Liver (tissue), 9 donors: ENCODE data around the gene EEF2K. TPM values are rescaled to one million over a fixed set of nuclear protein-coding genes. Genes with fewer than 3 reads are reported as not detected.

Source experiments
- DNase-seq: peaks from one replicate; pipeline ENCODE4 v3.0.0-alpha.2; 2017; ENCODE audit warnings: low spot score
- H3K27ac ChIP-seq, 2 donors: one replicate each; pipeline ENCODE4 v1.7.0; 2013; ENCODE audit warnings: inconsistent platforms in 2 of 2, low read length in 2 of 2, control low read depth in 1 of 2, low read depth in 1 of 2, mild to moderate bottlenecking in 1 of 2
- H3K27me3 ChIP-seq, 4 donors: one replicate each; pipeline versions ENCODE4 v1.6.1 to v1.7.0; 2013; ENCODE audit warnings: low read length in 3 of 4, inconsistent platforms in 1 of 4, mild to moderate bottlenecking in 1 of 4, moderate library complexity in 1 of 4; ENCODE audit not compliant: control insufficient read depth in 4 of 4, insufficient read depth in 4 of 4
- H3K36me3 ChIP-seq, 4 donors: one replicate each; pipeline versions ENCODE4 v1.6.1 to v1.7.0; 2013; ENCODE audit warnings: low read length in 3 of 4, mild to moderate bottlenecking in 3 of 4, low read depth in 1 of 4, moderate library complexity in 1 of 4; ENCODE audit not compliant: control insufficient read depth in 4 of 4, insufficient read depth in 3 of 4
- H3K4me1 ChIP-seq, 4 donors: one replicate each; pipeline versions ENCODE4 v1.6.1 to v1.7.0; 2013; ENCODE audit warnings: low read length in 3 of 4, mild to moderate bottlenecking in 3 of 4, moderate library complexity in 1 of 4; ENCODE audit not compliant: control insufficient read depth in 4 of 4, insufficient read depth in 4 of 4
- H3K4me3 ChIP-seq, 3 donors: one replicate each; pipeline versions ENCODE4 v1.6.1 to v1.7.0; 2013; ENCODE audit warnings: low read length in 3 of 3, control low read depth in 1 of 3, low read depth in 1 of 3, mild to moderate bottlenecking in 1 of 3
- H3K9ac ChIP-seq, 2 donors: one replicate each; pipeline ENCODE4 v1.7.0; 2013; ENCODE audit warnings: low read length in 2 of 2, mild to moderate bottlenecking in 2 of 2, moderate library complexity in 2 of 2, control low read depth in 1 of 2, low read depth in 1 of 2
- H3K9me3 ChIP-seq, 4 donors: one replicate each; pipeline versions ENCODE4 v1.6.1 to v1.7.0; 2013; ENCODE audit warnings: low read length in 3 of 4; ENCODE audit not compliant: control insufficient read depth in 4 of 4
- ATF3 ChIP-seq: IDR thresholded peaks from 2 replicates; pipeline ENCODE4 v1.6.1; 2016; ENCODE audit warnings: antibody characterized with exemption
- CTCF ChIP-seq: fragments of 150-350 bp; IDR thresholded peaks from 2 replicates; pipeline ENCODE4 v1.5.1; 2017; ENCODE audit warnings: improper control_type of control experiment, low read depth, low read length; ENCODE audit not compliant: missing input control
- EGR1 ChIP-seq, 2 donors: IDR thresholded peaks; 2 replicates each; pipeline ENCODE4 v1.6.1; 2016 to 2018; ENCODE audit warnings: antibody characterized with exemption in 2 of 2, low read depth in 2 of 2
- FOXA1 ChIP-seq: IDR thresholded peaks from 2 replicates; pipeline ENCODE4 v1.6.1; 2016; ENCODE audit warnings: antibody characterized with exemption
- FOXA2 ChIP-seq: IDR thresholded peaks from 2 replicates; pipeline ENCODE4 v1.6.1; 2016; ENCODE audit warnings: antibody characterized with exemption
- GABPA ChIP-seq, 2 donors: IDR thresholded peaks in 1 of 2; conservative IDR thresholded peaks in 1 of 2; 2 replicates each; pipeline ENCODE4 v1.6.1; 2016; ENCODE audit warnings: antibody characterized with exemption in 2 of 2, mild to moderate bottlenecking in 1 of 2, moderate library complexity in 1 of 2
- HNF4A ChIP-seq, 2 donors: conservative IDR thresholded peaks; 2 replicates each; pipeline ENCODE4 v1.6.1; 2016; ENCODE audit warnings: antibody characterized with exemption in 2 of 2, mild to moderate bottlenecking in 2 of 2
- HNF4G ChIP-seq: IDR thresholded peaks from 2 replicates; pipeline ENCODE4 v1.6.1; 2016; ENCODE audit warnings: antibody characterized with exemption
- JUND ChIP-seq, 2 donors: IDR thresholded peaks; 2 replicates each; pipeline ENCODE4 v1.6.1; 2016; ENCODE audit warnings: antibody characterized with exemption in 2 of 2
- NR2F2 ChIP-seq: IDR thresholded peaks from 2 replicates; pipeline ENCODE4 v1.6.1; 2016; ENCODE audit warnings: antibody characterized with exemption
- RAD21 ChIP-seq, 2 donors: IDR thresholded peaks; 2 replicates each; pipeline ENCODE4 v1.6.1; 2016; ENCODE audit warnings: antibody characterized with exemption in 2 of 2, mild to moderate bottlenecking in 2 of 2
- SP1 ChIP-seq: IDR thresholded peaks from 2 replicates; pipeline ENCODE4 v1.6.1; 2018; ENCODE audit warnings: antibody characterized with exemption, mild to moderate bottlenecking
- TAF1 ChIP-seq: conservative IDR thresholded peaks from 2 replicates; pipeline ENCODE4 v1.6.1; 2016; ENCODE audit warnings: antibody characterized with exemption, mild to moderate bottlenecking
- WGBS: extraction: QIAGEN DNeasy Blood & Tissue Kit; methylation state at CpG from one replicate; pipeline ENCODE4 v1.1.7; 2013; 5-methylcytosine and 5-hydroxymethylcytosine counted together
- polyA plus RNA-seq, 2 donors: library from polyadenylated mRNA; stranded (reverse) in 1 of 2; unstranded in 1 of 2; fragments of 200-250 nt in 1 of 2; fragments of >200 nt in 1 of 2; fragmentation: Nextera tagmentation in 1 of 2; extraction: Ambion mirVana in 1 of 2; gene quantifications; one replicate each; pipeline versions ENCODE4 v1.2.1 to v1.2.3, GENCODE V29; 2013 to 2015
- total RNA-seq, 2 donors: library from RNA; depleted of rRNA; stranded (reverse); fragments of >200 nt; gene quantifications; one replicate each; pipeline ENCODE4 v1.2.3, GENCODE V29; 2014
- TF ChIP-seq, protein P1 (sequence below): IDR thresholded peaks from 2 replicates; pipeline ENCODE4 v1.6.1; 2016; ENCODE audit warnings: antibody characterized with exemption, mild to moderate bottlenecking
- TF ChIP-seq, protein P2 (sequence below): IDR thresholded peaks from 2 replicates; pipeline ENCODE4 v1.6.1; 2016; ENCODE audit warnings: antibody characterized with exemption
- TF ChIP-seq, protein P3 (sequence below): IDR thresholded peaks from 2 replicates; pipeline ENCODE4 v1.6.1; 2016; ENCODE audit warnings: antibody characterized with exemption
- donor health status: healthy.
- donor health status: healthy.
- donor health status: healthy.
- donor health status: healthy.
- donor health status: healthy.

Gene EEF2K
- total and polyA plus RNA-seq, 4 donors = 3.2 to 14.3 (median 8.0) TPM

DNA sequence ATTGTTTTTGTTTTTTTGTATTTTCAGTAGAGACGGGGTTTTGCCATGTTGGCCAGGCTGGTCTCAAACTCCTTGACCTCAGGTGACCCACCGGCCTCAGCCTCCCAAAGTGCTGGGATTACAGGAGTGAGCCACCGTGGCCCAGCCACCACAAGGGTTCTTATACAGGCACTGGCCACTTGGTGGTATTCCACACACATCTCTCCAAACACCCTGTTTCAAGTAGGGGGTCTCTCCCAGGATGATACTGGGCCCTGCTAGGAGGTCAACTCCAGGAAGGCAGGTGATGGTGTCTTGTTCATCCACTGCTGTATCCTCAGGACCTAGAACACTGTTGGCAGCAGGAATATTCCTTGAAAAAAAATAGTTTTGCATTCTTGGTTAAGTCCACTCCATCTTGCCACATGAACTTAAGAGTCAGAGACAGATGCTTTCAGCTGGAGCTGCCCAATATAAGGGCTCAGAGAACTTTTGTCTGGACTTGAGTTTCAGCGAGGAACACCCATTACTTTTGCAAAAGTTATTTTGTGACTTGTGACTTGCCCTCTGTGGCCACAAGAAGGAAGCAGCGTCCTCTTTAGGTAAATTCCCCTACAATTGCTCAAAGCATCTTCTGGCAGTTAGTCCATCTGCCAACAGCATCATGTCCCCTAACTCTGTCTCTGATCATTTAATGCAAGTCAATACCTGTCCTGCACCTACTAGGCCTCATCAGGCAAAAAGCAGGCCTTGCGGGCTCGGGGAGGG, 7.4 kb upstream of the EEF2K start:
- no peak overlapping the region for H3K4me3 ChIP-seq

DNA sequence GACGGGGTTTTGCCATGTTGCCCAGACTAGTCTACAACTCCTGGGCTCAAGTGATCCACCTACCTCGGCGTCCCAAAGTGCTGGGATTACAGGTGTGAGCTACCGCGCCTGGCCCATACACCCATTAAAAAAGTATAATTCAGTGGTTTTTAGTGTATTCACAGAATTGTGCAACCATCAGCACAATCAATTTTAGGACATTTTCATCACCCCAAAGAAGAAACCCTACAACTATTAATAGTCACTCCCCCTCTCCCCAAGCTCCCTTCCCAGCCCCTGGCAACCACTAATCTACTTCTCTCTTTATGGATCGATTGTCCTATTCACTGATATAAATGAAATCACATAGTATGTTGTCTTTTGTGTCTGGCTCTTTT, 3.8 kb upstream of the EEF2K start:
- no peaks in the 10 kb centered on the region for H3K27me3 ChIP-seq
- no peak overlapping the region for H3K27ac ChIP-seq
- H3K9me3 ChIP-seq = no peaks in the 10 kb centered on the region
- DNase-seq = no peak
- H3K36me3 ChIP-seq = no peaks in the 10 kb centered on the region
- H3K4me1 ChIP-seq = peaks cover 2 to 13% (median 6%) of the 10 kb centered on the region in 4 donors
- TF ChIP-seq HNF4A (conservative IDR thresholded peaks at IDR 0.05) (no peak), SP1 (no peak), EGR1 (IDR thresholded peaks at IDR 0.05; ENCODE audit: low read depth in 2 of 2) (no peak), FOXA1 (no peak)
- no peak overlapping the region for H3K9ac ChIP-seq
- 91% methylated on average over 6 of the region's 6 CpGs for WGBS
- H3K4me3 ChIP-seq = no peak overlapping the region

More for the DNA sequence above, 7.4 kb upstream of the EEF2K start:
- Histone ChIP-seq H3K36me3 (no peaks in the 10 kb centered on the region), H3K9me3 (no peaks in the 10 kb centered on the region), H3K27me3 (no peaks in the 10 kb centered on the region), H3K4me1 (peaks cover 0 to 8% (median 4%) of the 10 kb centered on the region in 4 donors), H3K27ac (no peak overlapping the region), H3K9ac (no peak overlapping the region)
- TF ChIP-seq TAF1 (no peak), CTCF (no peak), RAD21 (IDR thresholded peaks at IDR 0.05) (no peak), ATF3 (no peak), HNF4G (no peak), JUND (IDR thresholded peaks at IDR 0.05) (no peak), FOXA2 (no peak), GABPA (IDR thresholded peaks at IDR 0.05 in 1 of 2, conservative IDR thresholded peaks at IDR 0.05 in 1 of 2) (no peak)
- DNase-seq = no peak
- WGBS = 88% methylated on average over 7 of the region's 7 CpGs

GRCh38 chr16:22203091-22203490, 3.0 kb upstream of the EEF2K start:
- Histone ChIP-seq H3K27ac (no peak overlapping the region), H3K9me3 (no peaks in the 10 kb centered on the region), H3K4me1 (peaks cover 7 to 21% (median 11%) of the 10 kb centered on the region in 4 donors), H3K9ac (no peak overlapping the region), H3K4me3 (no peak overlapping the region), H3K27me3 (no peaks in the 10 kb centered on the region), H3K36me3 (no peaks in the 10 kb centered on the region)
- TF ChIP-seq FOXA2 (no peak), HNF4A (conservative IDR thresholded peaks at IDR 0.05) (no peak), SP1 (no peak), RAD21 (IDR thresholded peaks at IDR 0.05) (no peak), TAF1 (no peak), JUND (IDR thresholded peaks at IDR 0.05) (no peak), ATF3 (no peak), HNF4G (no peak), EGR1 (IDR thresholded peaks at IDR 0.05; ENCODE audit: low read depth in 2 of 2) (no peak), GABPA (IDR thresholded peaks at IDR 0.05 in 1 of 2, conservative IDR thresholded peaks at IDR 0.05 in 1 of 2) (no peak), NR2F2 (no peak)
- TF ChIP-seq, protein P1, sequence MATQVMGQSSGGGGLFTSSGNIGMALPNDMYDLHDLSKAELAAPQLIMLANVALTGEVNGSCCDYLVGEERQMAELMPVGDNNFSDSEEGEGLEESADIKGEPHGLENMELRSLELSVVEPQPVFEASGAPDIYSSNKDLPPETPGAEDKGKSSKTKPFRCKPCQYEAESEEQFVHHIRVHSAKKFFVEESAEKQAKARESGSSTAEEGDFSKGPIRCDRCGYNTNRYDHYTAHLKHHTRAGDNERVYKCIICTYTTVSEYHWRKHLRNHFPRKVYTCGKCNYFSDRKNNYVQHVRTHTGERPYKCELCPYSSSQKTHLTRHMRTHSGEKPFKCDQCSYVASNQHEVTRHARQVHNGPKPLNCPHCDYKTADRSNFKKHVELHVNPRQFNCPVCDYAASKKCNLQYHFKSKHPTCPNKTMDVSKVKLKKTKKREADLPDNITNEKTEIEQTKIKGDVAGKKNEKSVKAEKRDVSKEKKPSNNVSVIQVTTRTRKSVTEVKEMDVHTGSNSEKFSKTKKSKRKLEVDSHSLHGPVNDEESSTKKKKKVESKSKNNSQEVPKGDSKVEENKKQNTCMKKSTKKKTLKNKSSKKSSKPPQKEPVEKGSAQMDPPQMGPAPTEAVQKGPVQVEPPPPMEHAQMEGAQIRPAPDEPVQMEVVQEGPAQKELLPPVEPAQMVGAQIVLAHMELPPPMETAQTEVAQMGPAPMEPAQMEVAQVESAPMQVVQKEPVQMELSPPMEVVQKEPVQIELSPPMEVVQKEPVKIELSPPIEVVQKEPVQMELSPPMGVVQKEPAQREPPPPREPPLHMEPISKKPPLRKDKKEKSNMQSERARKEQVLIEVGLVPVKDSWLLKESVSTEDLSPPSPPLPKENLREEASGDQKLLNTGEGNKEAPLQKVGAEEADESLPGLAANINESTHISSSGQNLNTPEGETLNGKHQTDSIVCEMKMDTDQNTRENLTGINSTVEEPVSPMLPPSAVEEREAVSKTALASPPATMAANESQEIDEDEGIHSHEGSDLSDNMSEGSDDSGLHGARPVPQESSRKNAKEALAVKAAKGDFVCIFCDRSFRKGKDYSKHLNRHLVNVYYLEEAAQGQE = no peak
- TF ChIP-seq, protein P2, sequence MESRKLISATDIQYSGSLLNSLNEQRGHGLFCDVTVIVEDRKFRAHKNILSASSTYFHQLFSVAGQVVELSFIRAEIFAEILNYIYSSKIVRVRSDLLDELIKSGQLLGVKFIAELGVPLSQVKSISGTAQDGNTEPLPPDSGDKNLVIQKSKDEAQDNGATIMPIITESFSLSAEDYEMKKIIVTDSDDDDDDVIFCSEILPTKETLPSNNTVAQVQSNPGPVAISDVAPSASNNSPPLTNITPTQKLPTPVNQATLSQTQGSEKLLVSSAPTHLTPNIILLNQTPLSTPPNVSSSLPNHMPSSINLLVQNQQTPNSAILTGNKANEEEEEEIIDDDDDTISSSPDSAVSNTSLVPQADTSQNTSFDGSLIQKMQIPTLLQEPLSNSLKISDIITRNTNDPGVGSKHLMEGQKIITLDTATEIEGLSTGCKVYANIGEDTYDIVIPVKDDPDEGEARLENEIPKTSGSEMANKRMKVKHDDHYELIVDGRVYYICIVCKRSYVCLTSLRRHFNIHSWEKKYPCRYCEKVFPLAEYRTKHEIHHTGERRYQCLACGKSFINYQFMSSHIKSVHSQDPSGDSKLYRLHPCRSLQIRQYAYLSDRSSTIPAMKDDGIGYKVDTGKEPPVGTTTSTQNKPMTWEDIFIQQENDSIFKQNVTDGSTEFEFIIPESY = no peak
- TF ChIP-seq, protein P3, sequence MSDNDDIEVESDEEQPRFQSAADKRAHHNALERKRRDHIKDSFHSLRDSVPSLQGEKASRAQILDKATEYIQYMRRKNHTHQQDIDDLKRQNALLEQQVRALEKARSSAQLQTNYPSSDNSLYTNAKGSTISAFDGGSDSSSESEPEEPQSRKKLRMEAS = no peak
- DNase-seq = no peak
- 89% methylated on average over 5 of the region's 5 CpGs for WGBS
